Measurements from ENCODE around the gene FAIM2. TPM values are rescaled to one million over a fixed set of nuclear protein-coding genes. Genes with fewer than 3 reads are reported as not detected.

The FAIM2 gene
- total RNA-seq, 1 donor from 2014 or later: 2.9 TPM

DNA sequence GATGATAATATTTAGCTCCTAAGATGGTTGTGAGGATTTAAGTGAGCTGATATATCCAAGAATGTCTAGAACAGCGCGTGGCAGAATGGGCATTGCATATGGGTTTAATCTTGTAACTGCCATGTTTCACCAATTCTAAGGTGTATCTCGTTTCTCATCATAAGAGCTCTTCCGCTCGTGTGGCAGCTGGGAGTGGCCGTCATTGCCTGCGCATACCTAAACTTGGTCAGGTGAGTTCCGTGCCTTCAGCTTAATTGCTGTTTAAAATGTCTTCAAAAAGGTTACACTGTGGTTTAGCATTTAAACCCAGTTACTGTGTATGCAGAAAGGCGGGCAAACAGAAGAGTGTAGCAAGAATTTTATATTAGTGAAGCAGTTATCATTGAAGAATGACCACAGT is 42.4 kb upstream of the FAIM2 start:
- ATAC-seq: peak in 1 of 2 donors; percentile 44
- TF ChIP-seq, protein P1, sequence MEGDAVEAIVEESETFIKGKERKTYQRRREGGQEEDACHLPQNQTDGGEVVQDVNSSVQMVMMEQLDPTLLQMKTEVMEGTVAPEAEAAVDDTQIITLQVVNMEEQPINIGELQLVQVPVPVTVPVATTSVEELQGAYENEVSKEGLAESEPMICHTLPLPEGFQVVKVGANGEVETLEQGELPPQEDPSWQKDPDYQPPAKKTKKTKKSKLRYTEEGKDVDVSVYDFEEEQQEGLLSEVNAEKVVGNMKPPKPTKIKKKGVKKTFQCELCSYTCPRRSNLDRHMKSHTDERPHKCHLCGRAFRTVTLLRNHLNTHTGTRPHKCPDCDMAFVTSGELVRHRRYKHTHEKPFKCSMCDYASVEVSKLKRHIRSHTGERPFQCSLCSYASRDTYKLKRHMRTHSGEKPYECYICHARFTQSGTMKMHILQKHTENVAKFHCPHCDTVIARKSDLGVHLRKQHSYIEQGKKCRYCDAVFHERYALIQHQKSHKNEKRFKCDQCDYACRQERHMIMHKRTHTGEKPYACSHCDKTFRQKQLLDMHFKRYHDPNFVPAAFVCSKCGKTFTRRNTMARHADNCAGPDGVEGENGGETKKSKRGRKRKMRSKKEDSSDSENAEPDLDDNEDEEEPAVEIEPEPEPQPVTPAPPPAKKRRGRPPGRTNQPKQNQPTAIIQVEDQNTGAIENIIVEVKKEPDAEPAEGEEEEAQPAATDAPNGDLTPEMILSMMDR (IDR thresholded peaks at IDR 0.05): no peak
- peaks cover 14% of the 10 kb centered on the region for H3K4me1 ChIP-seq
- DNase-seq: no peak
- H3K36me3 ChIP-seq: no peaks in the 10 kb centered on the region
- no peak overlapping the region for H3K27ac ChIP-seq
- intact Hi-C loops (cut with DNase I): no loop called here
- H3K27me3 ChIP-seq (ENCODE audit: low read depth): no peaks in the 10 kb centered on the region
- H3K4me3 ChIP-seq: no peak overlapping the region
- H3K9me3 ChIP-seq: no peaks in the 10 kb centered on the region

GRCh38 chr12:49945394-49946080 is 41.8 kb upstream of the FAIM2 start:
- peaks cover 14% of the 10 kb centered on the region for H3K4me1 ChIP-seq
- intact Hi-C loops (cut with DNase I): no loop called here
- peak; percentile 91 to 95 for ATAC-seq
- no peaks in the 10 kb centered on the region for H3K27me3 ChIP-seq (ENCODE audit: low read depth)
- H3K4me3 ChIP-seq: peak overlapping the region; percentile 10
- no peak overlapping the region for H3K27ac ChIP-seq
- TF ChIP-seq, protein P1 (IDR thresholded peaks at IDR 0.05): peak; percentile 90
- no peaks in the 10 kb centered on the region for H3K9me3 ChIP-seq
- peak; percentile 84 for DNase-seq
- no peaks in the 10 kb centered on the region for H3K36me3 ChIP-seq

DNA sequence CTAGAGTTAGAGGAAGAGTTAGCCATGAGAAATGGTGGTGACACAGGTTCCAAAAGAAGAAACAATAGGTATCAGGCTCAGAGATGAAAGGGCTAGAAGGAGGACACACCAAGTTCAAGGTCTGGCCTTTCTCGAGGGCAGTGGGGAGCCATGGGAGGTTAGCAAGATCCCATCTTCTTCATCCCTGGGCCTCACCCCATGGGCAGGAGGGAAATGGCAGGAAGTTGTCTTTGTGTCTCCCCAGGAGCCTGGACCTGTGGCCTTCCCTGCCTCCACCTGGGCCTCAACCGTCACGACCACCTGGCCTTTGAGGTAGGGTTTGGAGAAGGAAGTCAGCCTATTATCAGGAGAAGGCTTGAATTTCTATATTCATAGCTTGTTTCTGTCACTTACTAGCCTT is 41.0 kb upstream of the FAIM2 start:
- no peaks in the 10 kb centered on the region for H3K27me3 ChIP-seq (ENCODE audit: low read depth)
- no peak overlapping the region for H3K27ac ChIP-seq
- TF ChIP-seq, protein P1 (IDR thresholded peaks at IDR 0.05): no peak
- no peaks in the 10 kb centered on the region for H3K36me3 ChIP-seq
- intact Hi-C loops (cut with DNase I): no loop called here
- no peak for DNase-seq
- H3K4me1 ChIP-seq: peaks cover 14% of the 10 kb centered on the region
- H3K4me3 ChIP-seq: no peak overlapping the region
- no peak for ATAC-seq
- H3K9me3 ChIP-seq: no peaks in the 10 kb centered on the region

GRCh38 chr12:49944046-49944445 is 40.3 kb upstream of the FAIM2 start:
- Histone ChIP-seq H3K36me3 (no peaks in the 10 kb centered on the region), H3K4me3 (no peak overlapping the region), H3K27ac (no peak overlapping the region), H3K4me1 (peaks cover 14% of the 10 kb centered on the region), H3K9me3 (no peaks in the 10 kb centered on the region), H3K27me3 (ENCODE audit: low read depth) (no peaks in the 10 kb centered on the region)
- DNase-seq: no peak
- no peak for ATAC-seq
- intact Hi-C loops (cut with DNase I): no loop called here
- TF ChIP-seq, protein P1 (IDR thresholded peaks at IDR 0.05): no peak

- Histone ChIP-seq H3K27me3 (ENCODE audit: low read depth) (no peaks in the 10 kb centered on the region), H3K4me1 (peaks cover 14% of the 10 kb centered on the region), H3K4me3 (no peak overlapping the region), H3K36me3 (no peaks in the 10 kb centered on the region), H3K27ac (no peak overlapping the region), H3K9me3 (no peaks in the 10 kb centered on the region)
- ATAC-seq (no peak), DNase-seq (no peak)
- intact Hi-C loops (cut with DNase I): no loop called here
- TF ChIP-seq, protein P1 (IDR thresholded peaks at IDR 0.05): no peak
Measured at GRCh38 chr12:49943625-49943960, 39.9 kb upstream of the FAIM2 start.

All from lower lobe of right lung (tissue), 2 donors.